ENCODE measurements around the gene FOXC1. TPM values are rescaled to one million over a fixed set of nuclear protein-coding genes. Genes with fewer than 3 reads are reported as not detected.

Gene FOXC1
- total and polyA plus RNA-seq, 2 experiments from 2014 or later: 0.10 to 0.13 TPM

DNA sequence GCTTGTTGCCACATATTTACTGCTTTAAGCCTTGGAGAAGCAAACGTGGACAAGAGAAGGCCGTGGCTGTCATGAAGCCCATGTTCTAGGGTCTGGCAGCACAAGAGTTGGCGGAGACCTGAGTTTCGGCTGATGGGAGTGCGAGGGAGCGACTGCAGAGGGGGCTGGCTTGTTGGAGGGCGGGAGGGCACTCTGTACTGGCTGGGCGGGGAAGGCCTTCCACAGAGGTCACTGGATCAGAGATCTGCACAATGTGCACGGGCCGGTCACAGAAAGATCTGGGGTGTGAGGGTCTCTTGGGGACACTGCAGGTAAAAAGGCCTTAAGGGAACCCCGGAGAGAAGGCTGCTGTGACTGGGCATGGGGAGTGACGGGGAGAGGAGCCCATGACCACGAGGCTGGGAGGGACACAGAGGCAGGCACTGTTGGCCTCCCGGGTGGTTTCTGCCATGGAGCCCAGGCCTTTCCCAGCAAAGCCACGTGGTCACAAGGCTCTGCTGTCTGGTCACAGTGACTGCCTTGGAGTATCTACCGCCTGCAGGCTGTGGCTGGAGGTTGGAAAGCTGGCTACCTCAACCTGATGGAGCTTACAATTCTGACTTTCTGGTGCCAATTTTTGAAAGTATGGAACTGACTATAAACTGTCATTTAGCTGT, 23.8 kb downstream of the FOXC1 start (continued):
- TF ChIP-seq, protein P1, sequence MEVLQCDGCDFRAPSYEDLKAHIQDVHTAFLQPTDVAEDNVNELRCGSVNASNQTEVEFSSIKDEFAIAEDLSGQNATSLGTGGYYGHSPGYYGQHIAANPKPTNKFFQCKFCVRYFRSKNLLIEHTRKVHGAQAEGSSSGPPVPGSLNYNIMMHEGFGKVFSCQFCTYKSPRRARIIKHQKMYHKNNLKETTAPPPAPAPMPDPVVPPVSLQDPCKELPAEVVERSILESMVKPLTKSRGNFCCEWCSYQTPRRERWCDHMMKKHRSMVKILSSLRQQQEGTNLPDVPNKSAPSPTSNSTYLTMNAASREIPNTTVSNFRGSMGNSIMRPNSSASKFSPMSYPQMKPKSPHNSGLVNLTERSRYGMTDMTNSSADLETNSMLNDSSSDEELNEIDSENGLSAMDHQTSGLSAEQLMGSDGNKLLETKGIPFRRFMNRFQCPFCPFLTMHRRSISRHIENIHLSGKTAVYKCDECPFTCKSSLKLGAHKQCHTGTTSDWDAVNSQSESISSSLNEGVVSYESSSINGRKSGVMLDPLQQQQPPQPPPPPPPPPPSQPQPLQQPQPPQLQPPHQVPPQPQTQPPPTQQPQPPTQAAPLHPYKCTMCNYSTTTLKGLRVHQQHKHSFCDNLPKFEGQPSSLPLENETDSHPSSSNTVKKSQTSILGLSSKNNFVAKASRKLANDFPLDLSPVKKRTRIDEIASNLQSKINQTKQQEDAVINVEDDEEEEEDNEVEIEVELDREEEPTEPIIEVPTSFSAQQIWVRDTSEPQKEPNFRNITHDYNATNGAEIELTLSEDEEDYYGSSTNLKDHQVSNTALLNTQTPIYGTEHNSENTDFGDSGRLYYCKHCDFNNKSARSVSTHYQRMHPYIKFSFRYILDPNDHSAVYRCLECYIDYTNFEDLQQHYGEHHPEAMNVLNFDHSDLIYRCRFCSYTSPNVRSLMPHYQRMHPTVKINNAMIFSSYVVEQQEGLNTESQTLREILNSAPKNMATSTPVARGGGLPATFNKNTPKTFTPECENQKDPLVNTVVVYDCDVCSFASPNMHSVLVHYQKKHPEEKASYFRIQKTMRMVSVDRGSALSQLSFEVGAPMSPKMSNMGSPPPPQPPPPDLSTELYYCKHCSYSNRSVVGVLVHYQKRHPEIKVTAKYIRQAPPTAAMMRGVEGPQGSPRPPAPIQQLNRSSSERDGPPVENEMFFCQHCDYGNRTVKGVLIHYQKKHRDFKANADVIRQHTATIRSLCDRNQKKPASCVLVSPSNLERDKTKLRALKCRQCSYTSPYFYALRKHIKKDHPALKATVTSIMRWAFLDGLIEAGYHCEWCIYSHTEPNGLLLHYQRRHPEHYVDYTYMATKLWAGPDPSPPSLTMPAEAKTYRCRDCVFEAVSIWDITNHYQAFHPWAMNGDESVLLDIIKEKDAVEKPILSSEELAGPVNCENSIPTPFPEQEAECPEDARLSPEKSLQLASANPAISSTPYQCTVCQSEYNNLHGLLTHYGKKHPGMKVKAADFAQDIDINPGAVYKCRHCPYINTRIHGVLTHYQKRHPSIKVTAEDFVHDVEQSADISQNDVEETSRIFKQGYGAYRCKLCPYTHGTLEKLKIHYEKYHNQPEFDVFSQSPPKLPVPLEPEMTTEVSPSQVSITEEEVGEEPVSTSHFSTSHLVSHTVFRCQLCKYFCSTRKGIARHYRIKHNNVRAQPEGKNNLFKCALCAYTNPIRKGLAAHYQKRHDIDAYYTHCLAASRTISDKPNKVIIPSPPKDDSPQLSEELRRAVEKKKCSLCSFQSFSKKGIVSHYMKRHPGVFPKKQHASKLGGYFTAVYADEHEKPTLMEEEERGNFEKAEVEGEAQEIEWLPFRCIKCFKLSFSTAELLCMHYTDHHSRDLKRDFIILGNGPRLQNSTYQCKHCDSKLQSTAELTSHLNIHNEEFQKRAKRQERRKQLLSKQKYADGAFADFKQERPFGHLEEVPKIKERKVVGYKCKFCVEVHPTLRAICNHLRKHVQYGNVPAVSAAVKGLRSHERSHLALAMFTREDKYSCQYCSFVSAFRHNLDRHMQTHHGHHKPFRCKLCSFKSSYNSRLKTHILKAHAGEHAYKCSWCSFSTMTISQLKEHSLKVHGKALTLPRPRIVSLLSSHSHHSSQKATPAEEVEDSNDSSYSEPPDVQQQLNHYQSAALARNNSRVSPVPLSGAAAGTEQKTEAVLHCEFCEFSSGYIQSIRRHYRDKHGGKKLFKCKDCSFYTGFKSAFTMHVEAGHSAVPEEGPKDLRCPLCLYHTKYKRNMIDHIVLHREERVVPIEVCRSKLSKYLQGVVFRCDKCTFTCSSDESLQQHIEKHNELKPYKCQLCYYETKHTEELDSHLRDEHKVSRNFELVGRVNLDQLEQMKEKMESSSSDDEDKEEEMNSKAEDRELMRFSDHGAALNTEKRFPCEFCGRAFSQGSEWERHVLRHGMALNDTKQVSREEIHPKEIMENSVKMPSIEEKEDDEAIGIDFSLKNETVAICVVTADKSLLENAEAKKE (CRISPR knock-in tag; IDR thresholded peaks at IDR 0.05): no peak
- TF ChIP-seq ZNF114 (CRISPR knock-in tag; IDR thresholded peaks at IDR 0.05) (no peak), ZNF331 (CRISPR knock-in tag; IDR thresholded peaks at IDR 0.05; ENCODE audit: low read depth) (no peak), NANOG (IDR thresholded peaks at IDR 0.05; ENCODE audit: borderline replicate concordance) (no peak), EZH2phosphoT487 (IDR thresholded peaks at IDR 0.05; ENCODE audit: unreplicated experiment) (no peak), JUNB (IDR thresholded peaks at IDR 0.05; ENCODE audit: unreplicated experiment) (no peak), STAT1 (IDR thresholded peaks at IDR 0.05; ENCODE audit: unreplicated experiment) (no peak), EZH2 (IDR thresholded peaks at IDR 0.05; ENCODE audit: low read depth, unreplicated experiment) (no peak), POLR2AphosphoS5 (IDR thresholded peaks at IDR 0.05; ENCODE audit: low read depth) (no peak), CREB1 (CRISPR knock-in tag; IDR thresholded peaks at IDR 0.05; ENCODE audit: low read depth) (no peak)
- TF ChIP-seq, protein P2, sequence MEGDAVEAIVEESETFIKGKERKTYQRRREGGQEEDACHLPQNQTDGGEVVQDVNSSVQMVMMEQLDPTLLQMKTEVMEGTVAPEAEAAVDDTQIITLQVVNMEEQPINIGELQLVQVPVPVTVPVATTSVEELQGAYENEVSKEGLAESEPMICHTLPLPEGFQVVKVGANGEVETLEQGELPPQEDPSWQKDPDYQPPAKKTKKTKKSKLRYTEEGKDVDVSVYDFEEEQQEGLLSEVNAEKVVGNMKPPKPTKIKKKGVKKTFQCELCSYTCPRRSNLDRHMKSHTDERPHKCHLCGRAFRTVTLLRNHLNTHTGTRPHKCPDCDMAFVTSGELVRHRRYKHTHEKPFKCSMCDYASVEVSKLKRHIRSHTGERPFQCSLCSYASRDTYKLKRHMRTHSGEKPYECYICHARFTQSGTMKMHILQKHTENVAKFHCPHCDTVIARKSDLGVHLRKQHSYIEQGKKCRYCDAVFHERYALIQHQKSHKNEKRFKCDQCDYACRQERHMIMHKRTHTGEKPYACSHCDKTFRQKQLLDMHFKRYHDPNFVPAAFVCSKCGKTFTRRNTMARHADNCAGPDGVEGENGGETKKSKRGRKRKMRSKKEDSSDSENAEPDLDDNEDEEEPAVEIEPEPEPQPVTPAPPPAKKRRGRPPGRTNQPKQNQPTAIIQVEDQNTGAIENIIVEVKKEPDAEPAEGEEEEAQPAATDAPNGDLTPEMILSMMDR (conservative IDR thresholded peaks at IDR 0.05; ENCODE audit: low read depth in 2 of 2): no peak
